Small intestine (tissue), 16 donors: ENCODE results near the gene MYRF. TPM values are rescaled to one million over a fixed set of nuclear protein-coding genes. Genes with fewer than 3 reads are reported as not detected.
A peak's percentile ranks its signal among the peaks of the same experiment; 100 is the strongest.

Source experiments
- DNase-seq, 2 donors: peaks; one replicate each; pipeline versions ENCODE4 v3.0.0 to v3.0.0-alpha.2; 2013
- FAIRE-seq: peaks from 2 replicates; lab custom pipeline; 2012; peaks lifted over from hg19 to GRCh38; lab: Jason Lieb, UNC
- H3K27ac ChIP-seq, 3 donors: one replicate each; pipeline ENCODE4 v1.5.1; 2013; ENCODE audit warnings: low read length in 2 of 3, mild to moderate bottlenecking in 2 of 3, control low read depth in 1 of 3, inconsistent platforms in 1 of 3, low read depth in 1 of 3, moderate library complexity in 1 of 3
- H3K27me3 ChIP-seq, 3 donors: one replicate each; pipeline ENCODE4 v1.6.1; 2013; ENCODE audit warnings: low read length in 3 of 3, inconsistent platforms in 1 of 3; ENCODE audit not compliant: control insufficient read depth in 3 of 3, insufficient read depth in 3 of 3
- H3K36me3 ChIP-seq, 3 donors: one replicate each; pipeline ENCODE4 v1.6.1; 2013; ENCODE audit warnings: low read length in 3 of 3, inconsistent platforms in 1 of 3, low read depth in 1 of 3, mild to moderate bottlenecking in 1 of 3, moderate library complexity in 1 of 3; ENCODE audit not compliant: control insufficient read depth in 3 of 3, insufficient read depth in 2 of 3
- H3K4me1 ChIP-seq, 3 donors: one replicate each; pipeline ENCODE4 v1.6.1; 2013; ENCODE audit warnings: low read length in 2 of 3, inconsistent platforms in 1 of 3, low read depth in 1 of 3, mild to moderate bottlenecking in 1 of 3, moderate library complexity in 1 of 3; ENCODE audit not compliant: control insufficient read depth in 3 of 3, insufficient read depth in 2 of 3
- H3K4me3 ChIP-seq, 3 donors: one replicate each; pipeline ENCODE4 v1.5.1; 2013; ENCODE audit warnings: low read length in 3 of 3, control low read depth in 1 of 3, inconsistent platforms in 1 of 3, low read depth in 1 of 3, mild to moderate bottlenecking in 1 of 3, moderate library complexity in 1 of 3
- H3K9me3 ChIP-seq, 2 donors: one replicate each; pipeline ENCODE4 v1.6.1; 2013; ENCODE audit warnings: low read depth in 1 of 2, low read length in 1 of 2; ENCODE audit not compliant: control insufficient read depth in 2 of 2, insufficient read depth in 1 of 2
- WGBS, 3 donors: extraction: QIAGEN DNeasy Blood & Tissue Kit; methylation state at CpG; one replicate each; pipeline ENCODE4 v1.1.7; 2013; 5-methylcytosine and 5-hydroxymethylcytosine counted together
- long read RNA-seq, 10 donors: transcript quantifications; one replicate each; lab custom pipeline, GENCODE V29; 2026
- polyA plus RNA-seq, 4 donors: library from polyadenylated mRNA; stranded (reverse) in 3 of 4; unstranded in 1 of 4; fragments of 200-250 nt in 3 of 4; fragments of 120-200 nt in 1 of 4; gene quantifications; one replicate each; pipeline versions ENCODE4 v1.2.1 to v1.2.3, GENCODE V29; 2013
- donor health status: healthy with polysubstance abuse.
- donor health status: control.
- donor health status: control.
- donor health status: Bipolar disorder and iron deficiency.
- donor health status: healthy.

Gene MYRF
- 10 to 100 TPM; 19.9 to 48.1 (median 22.3) TPM for polyA plus RNA-seq
- long read RNA-seq, donor 1, partial matches to known transcripts: 502 of 1,000 reads
- long read RNA-seq, donor 1, other reads (novel, unspliced or antisense): 496 of 1,000 reads
- long read RNA-seq, donor 2, partial matches to known transcripts: 112 of 248 reads
- long read RNA-seq, donor 2, other reads (novel, unspliced or antisense): 136 of 248 reads
- long read RNA-seq, donor 3, partial matches to known transcripts: 17 of 17 reads
- long read RNA-seq, donor 3, other reads (novel, unspliced or antisense): 0 of 17 reads
- long read RNA-seq, donor 4: 0 reads
- long read RNA-seq, donor 5: 0 reads
- long read RNA-seq, donor 6, partial matches to known transcripts: 14 of 14 reads
- long read RNA-seq, donor 6, other reads (novel, unspliced or antisense): 0 of 14 reads
- long read RNA-seq, donor 7: 0 reads
- long read RNA-seq, donor 8: 0 reads
- long read RNA-seq, donor 9: 0 reads
- long read RNA-seq, donor 10, partial matches to known transcripts: 297 of 632 reads
- long read RNA-seq, donor 10, other reads (novel, unspliced or antisense): 335 of 632 reads

- DNase-seq (peak; percentile 57 to 85), FAIRE-seq (no peak)
- Histone ChIP-seq H3K9me3 (no peaks in the 10 kb centered on the region), H3K4me3 (peak within 1 kb of the TSS; percentile 48 to 87 (median 69)), H3K36me3 (peaks cover 0 to 19% (median 0%) of the 10 kb centered on the region in 3 donors), H3K27me3 (no peaks in the 10 kb centered on the region), H3K27ac (peak within 1 kb of the TSS; percentile 95), H3K4me1 (peaks cover 0 to 61% (median 6%) of the 10 kb centered on the region in 3 donors)
- 1 to 2% (median 2%) methylated on average over 50 to 93 of the region's 93 CpGs for WGBS, 3 donors
Measured at GRCh38 chr11:61752117-61752924, at the start of gene MYRF. Gene MYRF (plus strand): TSS chr11:61752636. CDS start chr11:61752745, 109 bp downstream.

GRCh38 chr11:61702701-61703312 is 49.6 kb upstream of the MYRF start:
- H3K4me1 ChIP-seq: peaks cover 4 to 43% (median 12%) of the 10 kb centered on the region in 3 donors
- WGBS, 3 donors: 69 to 79% (median 69%) methylated on average over 11 of the region's 11 CpGs
- H3K27me3 ChIP-seq: no peaks in the 10 kb centered on the region
- peaks cover 0 to 70% (median 0%) of the 10 kb centered on the region in 3 donors for H3K36me3 ChIP-seq
- H3K4me3 ChIP-seq: no peak overlapping the region
- FAIRE-seq (no peak), DNase-seq (no peak)
- H3K27ac ChIP-seq: no peak overlapping the region
- H3K9me3 ChIP-seq: no peaks in the 10 kb centered on the region

- WGBS, 3 donors: 80 to 86% (median 81%) methylated on average over 15 of the region's 15 CpGs
- H3K27me3 ChIP-seq: no peaks in the 10 kb centered on the region
- H3K27ac ChIP-seq: no peak overlapping the region
- no peaks in the 10 kb centered on the region for H3K9me3 ChIP-seq
- DNase-seq: no peak
- H3K4me1 ChIP-seq: peaks cover 0 to 23% (median 2%) of the 10 kb centered on the region in 3 donors
- no peak overlapping the region for H3K4me3 ChIP-seq
- H3K36me3 ChIP-seq: peaks cover 0 to 62% (median 0%) of the 10 kb centered on the region in 3 donors
- no peak for FAIRE-seq
Measured at GRCh38 chr11:61704838-61705237, 47.6 kb upstream of the MYRF start.

- H3K4me3 ChIP-seq: no peak overlapping the region
- FAIRE-seq (no peak), DNase-seq (no peak)
- no peaks in the 10 kb centered on the region for H3K9me3 ChIP-seq
- no peak overlapping the region for H3K27ac ChIP-seq
- peaks cover 0 to 64% (median 0%) of the 10 kb centered on the region in 3 donors for H3K36me3 ChIP-seq
- no peaks in the 10 kb centered on the region for H3K27me3 ChIP-seq
- WGBS, 3 donors: 66 to 80% (median 77%) methylated on average over 27 of the region's 27 CpGs
- H3K4me1 ChIP-seq: peaks cover 0 to 6% (median 0%) of the 10 kb centered on the region in 3 donors
Measured at GRCh38 chr11:61706452-61707400, 45.7 kb upstream of the MYRF start.

- Histone ChIP-seq H3K4me1 (peaks cover 0 to 6% (median 0%) of the 10 kb centered on the region in 3 donors), H3K27me3 (no peaks in the 10 kb centered on the region), H3K9me3 (no peaks in the 10 kb centered on the region), H3K36me3 (peaks cover 0 to 61% (median 0%) of the 10 kb centered on the region in 3 donors), H3K27ac (no peak overlapping the region), H3K4me3 (no peak overlapping the region)
- FAIRE-seq (no peak), DNase-seq (peak; percentile 56 to 75)
- WGBS, 3 donors: 16 to 67% (median 58%) methylated on average over 9 of the region's 9 CpGs
Measured at GRCh38 chr11:61707574-61707973, 44.9 kb upstream of the MYRF start.

DNA sequence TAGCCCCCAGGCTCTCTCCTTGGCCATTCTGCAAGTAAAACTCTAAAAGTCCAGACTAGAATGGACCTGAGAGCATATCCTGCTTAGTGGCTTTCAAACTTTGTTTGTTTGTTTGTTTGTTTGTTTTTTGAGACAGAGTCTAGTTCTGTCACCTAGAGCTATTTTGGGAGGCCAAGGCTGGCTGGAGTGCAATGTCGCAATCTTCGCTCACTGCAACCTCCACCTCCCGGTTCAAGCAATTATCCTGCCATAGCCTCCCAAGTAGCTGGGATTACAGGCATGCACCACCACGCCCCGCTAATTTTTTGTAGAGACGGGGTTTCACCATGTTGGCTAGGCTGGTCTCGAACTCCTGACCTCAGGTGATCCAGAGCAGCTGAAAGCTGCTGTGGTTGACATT is 43.3 kb upstream of the MYRF start:
- no peak for DNase-seq
- Histone ChIP-seq H3K9me3 (no peaks in the 10 kb centered on the region), H3K4me1 (peaks cover 0 to 6% (median 0%) of the 10 kb centered on the region in 3 donors), H3K36me3 (peaks cover 0 to 62% (median 0%) of the 10 kb centered on the region in 3 donors), H3K27ac (no peak overlapping the region), H3K4me3 (no peak overlapping the region), H3K27me3 (no peaks in the 10 kb centered on the region)
- FAIRE-seq: no peak
- 91 to 95% (median 94%) methylated on average over 7 of the region's 7 CpGs for WGBS, 3 donors

DNA sequence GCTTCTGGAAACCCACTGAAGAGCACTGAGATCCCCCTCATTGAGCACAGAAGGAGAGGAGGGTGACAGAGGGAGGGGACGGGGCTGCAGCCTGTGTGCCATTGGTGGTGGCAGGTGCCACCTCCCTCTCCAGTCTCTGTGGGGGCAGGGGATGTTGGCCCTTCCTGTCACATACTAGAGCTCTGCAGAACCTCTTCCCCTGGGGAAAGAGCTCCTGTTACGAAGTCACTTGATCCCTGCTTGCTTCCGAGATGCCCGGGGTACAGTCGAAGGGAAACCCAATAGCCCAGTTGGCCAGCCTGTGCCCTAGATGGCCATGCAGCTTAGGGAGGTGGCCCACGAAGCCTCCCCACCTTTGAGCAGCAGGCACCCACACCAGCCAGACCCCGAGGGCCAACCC is 42.9 kb upstream of the MYRF start:
- FAIRE-seq: no peak
- peaks cover 0 to 6% (median 0%) of the 10 kb centered on the region in 3 donors for H3K4me1 ChIP-seq
- H3K9me3 ChIP-seq: no peaks in the 10 kb centered on the region
- H3K27me3 ChIP-seq: no peaks in the 10 kb centered on the region
- no peak overlapping the region for H3K4me3 ChIP-seq
- no peak overlapping the region for H3K27ac ChIP-seq
- no peak for DNase-seq
- H3K36me3 ChIP-seq: peaks cover 0 to 66% (median 0%) of the 10 kb centered on the region in 3 donors
- WGBS, 3 donors: 80 to 90% (median 81%) methylated on average over 6 to 7 of the region's 7 CpGs
